Left forelimb (tissue), 1 donor: Measurements from ENCODE around the gene NIPSNAP2.
"Not testable (repeated sequence)": the region's sequence is repeated elsewhere in the genome, so short reads cannot be mapped to it uniquely, and the experiment has no call there.

Experiments used
- DNase-seq: peaks from one replicate; pipeline ENCODE4 v3.0.0-alpha.2; 2018; ENCODE audit warnings: low spot score

Gene NIPSNAP2

DNA sequence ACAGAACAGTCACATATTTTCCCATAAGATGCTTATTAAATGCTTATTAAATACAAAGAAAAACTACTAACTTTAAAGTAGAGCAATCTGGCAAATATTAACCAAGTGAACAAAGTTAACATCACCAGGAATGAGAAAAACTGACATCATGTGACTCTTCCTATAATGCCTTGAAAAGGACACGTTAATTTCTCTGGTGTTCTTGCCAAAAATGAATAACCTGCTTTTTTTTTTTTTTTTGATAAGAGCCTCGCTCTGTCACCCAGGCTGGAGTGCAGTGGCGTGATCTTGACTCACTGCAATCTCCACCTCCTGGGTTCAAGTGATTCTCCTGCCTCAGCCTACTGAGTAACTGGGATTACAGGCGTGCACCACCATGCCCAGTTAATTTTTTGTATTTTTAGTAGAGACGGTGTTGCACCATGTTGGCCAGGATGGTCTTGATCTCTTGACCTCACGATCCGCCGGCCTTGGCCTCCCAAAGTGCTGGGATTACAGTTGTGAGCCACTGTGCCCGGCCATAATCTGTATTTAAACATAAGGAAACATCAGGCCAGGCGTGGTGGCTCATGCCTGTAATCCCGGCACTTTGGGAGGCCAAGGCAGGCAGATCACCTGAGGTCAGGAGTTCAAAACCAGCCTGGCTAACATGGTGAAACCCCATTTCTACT, 83.2 kb downstream of the NIPSNAP2 start:
- DNase-seq, result not testable (repeated sequence)

DNA sequence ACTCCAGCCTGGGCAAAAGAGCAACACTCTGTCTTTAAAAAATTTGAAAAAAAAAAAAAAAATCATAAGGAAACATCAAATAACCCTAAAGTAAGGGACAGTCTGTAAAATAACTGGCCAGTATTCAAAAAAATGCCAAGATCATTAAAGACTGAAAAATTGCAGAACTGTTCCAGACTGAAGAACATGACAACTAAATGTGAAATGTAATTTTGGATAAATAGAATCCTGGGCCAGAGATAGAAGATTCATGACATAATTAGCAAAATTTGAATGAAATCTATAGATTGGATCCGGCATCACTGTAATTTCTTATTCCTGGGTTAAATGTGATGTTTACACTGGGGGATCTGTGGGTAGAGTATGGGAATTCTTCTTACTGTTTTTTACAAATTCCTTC, 83.9 kb downstream of the NIPSNAP2 start:
- DNase-seq, result no peak

DNA sequence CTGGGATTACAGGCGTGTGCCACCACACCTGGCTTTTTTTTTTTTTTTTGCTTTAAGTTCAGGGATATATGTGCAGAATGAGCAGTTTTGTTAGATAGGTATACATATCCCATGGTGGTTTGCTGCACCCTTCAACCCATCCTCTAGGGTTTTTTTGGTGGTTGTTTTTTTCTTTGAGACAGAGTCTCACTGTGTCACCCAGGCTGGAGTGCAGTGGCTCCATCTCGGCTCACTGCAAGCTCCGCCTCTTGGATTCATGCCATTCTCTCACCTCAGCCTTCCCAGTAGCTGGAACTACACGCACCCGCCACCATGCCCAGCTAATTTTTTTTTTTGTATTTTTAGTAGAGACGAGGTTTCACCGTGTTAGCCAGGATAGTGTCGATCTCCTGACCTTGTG, 84.4 kb downstream of the NIPSNAP2 start:
- DNase-seq, result not testable (repeated sequence)
